SIG-M5 (cell line): Measurements from ENCODE around the gene ME3.

Experiments used
- DNase-seq: peaks from one replicate; lab custom pipeline; 2025; lab: John Stamatoyannopoulos, UW

ME3 gene

GRCh38 chr11:86460461-86461385 is 211.7 kb downstream of the ME3 start:
- DNase-seq = no peak

GRCh38 chr11:86459682-86460460 is 212.5 kb downstream of the ME3 start:
- no peak for DNase-seq

GRCh38 chr11:86459002-86459385 is 213.4 kb downstream of the ME3 start:
- no peak for DNase-seq

DNA sequence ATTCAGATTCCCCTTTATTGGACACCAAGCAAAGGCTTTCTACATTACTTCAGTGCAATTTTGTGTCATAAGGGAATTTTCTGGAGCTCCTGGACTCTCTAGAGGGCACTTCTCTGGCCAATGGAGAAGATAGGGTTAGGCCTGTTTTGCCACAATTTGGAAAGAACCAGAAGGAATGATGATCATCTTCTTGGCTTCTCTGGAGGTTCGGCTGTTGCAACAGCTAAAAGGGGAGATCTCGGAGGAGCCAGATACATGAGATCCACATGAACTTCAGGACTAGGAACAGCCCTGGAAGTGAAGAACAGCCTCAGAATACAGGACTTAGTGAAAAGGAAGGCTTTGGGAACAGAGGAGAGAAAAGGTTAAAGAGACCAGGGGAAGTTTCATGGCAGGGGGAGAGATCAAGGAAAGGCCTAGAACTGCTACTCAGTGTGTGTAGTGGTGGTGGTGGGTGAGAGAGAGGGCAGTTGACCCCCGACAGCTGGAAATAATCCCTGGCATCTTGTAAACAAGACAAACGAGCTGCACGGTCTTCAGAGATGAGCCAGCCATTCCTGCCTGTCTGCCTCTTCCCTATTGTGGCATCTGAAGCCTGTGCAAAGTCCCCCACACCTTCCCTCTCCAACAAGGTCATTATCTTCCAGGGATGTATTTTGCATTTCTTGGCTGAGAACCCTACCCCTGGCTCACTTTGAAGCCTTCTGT is 214.0 kb downstream of the ME3 start:
- DNase-seq = no peak

DNA sequence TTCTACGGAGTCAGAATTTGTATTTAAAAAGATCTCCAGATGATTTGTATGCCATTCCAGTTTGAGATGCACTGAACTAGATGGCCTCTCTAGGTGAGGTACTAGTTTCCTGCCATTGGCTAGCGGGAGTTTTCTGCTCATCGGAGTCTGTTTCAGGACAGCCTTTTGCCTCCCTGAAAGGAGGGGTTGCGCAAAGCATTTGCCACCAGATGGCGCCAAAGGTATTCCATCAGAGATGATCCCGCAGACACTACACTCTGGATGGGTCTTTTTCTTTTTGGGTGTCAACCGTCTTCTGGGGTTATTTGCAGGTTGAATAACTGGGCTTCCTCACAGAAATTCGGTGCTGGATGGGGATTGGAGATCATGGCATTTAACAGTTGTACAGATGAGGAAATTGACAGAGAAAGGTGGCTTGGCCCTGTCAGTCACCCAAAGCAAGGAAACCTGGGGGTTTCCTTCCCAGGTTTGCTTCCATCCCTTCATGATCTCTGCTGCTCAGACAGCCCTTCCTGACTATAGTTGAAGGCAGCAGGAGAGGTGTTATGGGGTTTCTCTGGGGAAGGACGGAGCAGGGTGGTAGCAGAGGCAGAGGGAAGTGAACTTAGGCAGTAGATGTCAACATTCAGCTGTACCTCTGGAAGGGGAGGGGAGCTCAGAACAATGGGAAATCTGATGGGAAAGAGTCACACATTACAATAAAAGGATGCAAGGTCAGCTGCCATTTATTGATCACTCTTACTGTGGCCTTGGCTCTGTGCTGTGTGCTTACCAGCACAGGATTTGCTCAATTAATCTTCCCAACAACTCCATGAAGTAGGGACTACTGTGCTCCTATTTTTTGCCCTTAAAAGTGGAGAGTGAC is 216.1 kb downstream of the ME3 start:
- no peak for DNase-seq

DNA sequence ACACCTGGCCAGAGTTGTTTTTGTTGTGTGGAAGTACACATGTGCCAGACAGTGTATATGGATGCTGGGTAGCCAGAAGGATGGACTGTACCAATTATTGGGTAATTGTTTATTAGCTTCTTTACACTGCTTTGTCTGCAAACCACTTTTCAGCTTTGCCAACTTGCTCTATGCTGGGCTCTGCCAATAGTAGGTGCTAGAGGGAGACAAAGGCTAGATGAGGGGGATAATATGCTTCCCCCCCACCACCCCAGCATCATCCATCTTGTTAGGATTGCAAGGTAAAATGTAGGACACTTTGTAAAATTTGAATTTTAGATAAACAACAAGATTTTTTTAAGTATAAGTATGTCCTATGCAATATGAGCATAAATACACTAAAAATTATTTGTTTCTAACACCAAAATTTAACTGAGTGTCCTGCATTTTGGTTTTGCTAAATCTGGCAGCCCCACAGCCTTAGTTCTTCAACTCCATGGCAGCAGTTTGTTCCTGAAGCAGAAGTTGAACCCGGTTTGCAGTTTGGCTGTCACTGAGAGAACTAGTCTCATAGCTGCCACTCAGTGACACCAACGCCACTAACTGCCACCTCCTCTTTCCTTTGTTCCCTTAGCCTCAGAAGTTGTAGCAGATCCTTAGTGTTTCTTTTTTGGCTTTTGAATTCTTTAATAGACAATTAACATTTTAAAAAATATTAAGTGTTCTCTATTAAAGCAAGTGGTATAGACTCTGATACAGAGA is 219.0 kb downstream of the ME3 start:
- no peak for DNase-seq

- DNase-seq = no peak
Observed at GRCh38 chr11:86449993-86450629, 222.3 kb downstream of the ME3 start.

GRCh38 chr11:86447763-86448480 is 224.5 kb downstream of the ME3 start:
- DNase-seq = no peak

DNA sequence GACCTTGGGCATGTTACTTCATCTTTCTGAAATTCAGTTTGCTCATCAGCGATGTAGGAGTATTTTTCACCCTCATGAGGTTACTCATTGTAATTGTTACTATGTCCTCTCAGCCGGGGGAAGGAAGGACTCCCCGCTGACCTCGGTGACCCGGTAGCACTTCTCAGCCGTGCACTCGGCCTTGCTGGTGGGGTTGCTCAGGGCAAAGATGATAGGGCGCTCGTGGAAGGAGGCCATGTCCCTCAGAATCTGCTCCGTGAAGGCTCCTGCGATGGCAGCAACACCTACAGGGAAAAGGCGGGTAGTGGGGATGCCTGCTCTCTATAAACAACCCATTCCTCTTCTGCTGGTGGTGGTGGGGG is 225.5 kb downstream of the ME3 start:
- DNase-seq = no peak

DNA sequence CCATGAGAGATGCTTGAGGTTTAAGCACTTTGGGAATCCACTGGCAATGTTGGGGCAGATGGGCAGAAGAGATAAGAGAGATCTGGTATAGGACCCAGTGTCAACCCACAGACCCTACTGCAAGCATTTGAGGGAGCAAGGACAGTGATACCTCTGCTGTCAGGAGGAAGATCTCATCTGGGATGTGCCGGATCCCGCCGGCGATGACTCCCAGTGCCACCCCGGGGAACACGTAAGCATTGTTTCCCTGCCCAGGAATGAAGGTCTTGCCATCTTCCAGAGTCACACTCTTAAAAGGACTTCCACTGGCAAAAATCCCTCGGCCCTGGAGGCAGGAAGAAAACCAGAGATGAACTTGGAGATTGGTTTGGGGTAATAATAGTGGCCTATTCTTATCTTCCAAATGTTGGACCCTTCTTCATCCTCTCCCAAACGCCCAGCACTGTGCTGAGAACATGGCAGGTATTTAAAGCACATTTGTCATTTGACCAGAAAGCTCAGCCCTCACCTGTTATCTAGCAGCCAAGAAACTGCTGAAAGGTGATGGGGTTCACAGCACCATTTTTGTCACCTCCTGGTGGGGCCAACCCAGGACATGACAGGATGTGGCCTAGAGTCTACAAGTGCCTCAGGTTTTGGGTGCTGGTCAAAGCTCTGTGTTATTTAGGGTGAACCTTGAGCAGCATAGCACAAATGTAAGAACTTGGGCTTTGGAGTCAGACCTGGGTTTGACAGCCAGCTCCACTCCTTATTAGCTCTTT is 226.1 kb downstream of the ME3 start:
- no peak for DNase-seq

DNA sequence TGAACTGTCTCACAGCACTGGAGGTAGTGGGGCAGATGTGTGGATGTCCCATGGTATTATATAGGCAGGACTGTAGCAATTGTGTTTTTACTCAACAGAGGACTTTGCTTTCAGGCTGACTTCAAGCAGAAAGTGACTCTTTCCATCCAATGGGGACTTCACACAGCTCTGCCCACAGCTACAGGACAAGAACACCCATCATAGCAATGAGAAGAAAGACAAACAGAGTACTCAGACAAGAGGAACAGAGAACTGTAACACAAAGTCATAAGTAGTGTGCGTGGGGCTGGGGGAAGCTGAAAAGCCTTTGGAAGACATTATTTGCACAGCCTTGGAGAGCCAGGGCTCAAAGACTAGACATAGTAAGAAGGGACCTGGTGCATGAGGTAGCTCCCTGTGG is 227.4 kb downstream of the ME3 start:
- no peak for DNase-seq

DNA sequence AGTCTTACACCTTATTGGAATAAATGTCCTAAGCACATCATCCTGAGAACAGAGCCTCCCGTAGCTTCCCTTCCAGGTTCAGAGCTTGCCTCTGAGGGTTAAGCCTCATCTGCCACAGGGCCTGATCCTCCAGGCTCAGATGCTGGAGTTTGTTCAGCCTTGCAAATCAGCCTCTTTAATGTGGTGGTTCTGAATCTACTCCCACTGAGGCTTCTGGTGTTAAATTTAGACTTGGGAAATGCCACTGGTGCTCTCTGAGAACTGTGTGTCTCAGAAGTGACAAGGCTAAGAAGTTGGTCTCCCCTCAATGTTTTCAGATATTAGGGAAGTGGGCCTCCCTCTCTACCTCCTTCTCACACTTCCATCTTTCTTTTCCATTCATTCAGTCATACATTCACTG is 229.0 kb downstream of the ME3 start:
- DNase-seq = no peak

DNA sequence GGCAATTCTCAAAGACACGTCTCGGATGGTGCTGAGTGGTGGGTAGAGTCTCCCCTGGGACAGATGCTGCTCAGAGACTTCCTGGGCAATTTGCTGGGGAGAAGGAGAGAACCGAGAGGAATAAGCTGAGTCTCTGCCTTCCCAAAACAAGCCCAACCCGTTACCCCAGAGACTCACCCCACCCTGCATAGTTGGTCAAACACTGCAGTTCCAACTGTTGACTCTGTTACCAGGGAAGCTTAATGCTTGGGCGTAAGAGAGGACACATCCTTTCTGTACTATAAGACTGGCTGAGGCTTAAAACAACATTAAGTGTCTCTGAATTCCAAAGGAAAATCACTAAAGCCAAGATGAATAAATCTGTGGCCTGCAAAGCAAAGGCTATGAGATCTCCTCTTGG is 229.6 kb downstream of the ME3 start:
- DNase-seq = no peak

GRCh38 chr11:86442420-86442819 is 230.0 kb downstream of the ME3 start:
- no peak for DNase-seq

GRCh38 chr11:86440843-86441242 is 231.6 kb downstream of the ME3 start:
- DNase-seq = no peak

- DNase-seq = no peak
Observed at GRCh38 chr11:86440305-86440716, 232.1 kb downstream of the ME3 start.

DNA sequence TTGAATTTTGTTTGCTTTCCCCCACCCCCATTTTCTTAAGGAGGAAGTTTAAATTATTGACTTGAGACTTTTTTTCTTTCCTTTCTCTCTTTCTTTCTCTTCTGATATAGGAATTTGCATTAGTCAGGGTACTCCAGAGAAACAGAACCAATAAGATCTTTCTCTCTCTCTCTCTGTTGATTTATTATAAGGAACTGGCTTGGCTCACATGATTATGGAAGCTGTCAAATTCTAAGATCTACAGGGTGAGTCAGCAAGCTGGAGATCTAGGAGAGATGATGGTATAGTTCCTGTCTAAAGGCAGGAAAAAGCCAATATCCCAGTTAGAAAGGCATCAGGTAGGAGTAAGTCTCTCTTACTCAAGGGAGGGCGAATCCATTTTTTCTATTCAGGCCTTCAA is 233.7 kb downstream of the ME3 start:
- no peak for DNase-seq

- no peak for DNase-seq
Observed at GRCh38 chr11:86435711-86436110, 236.7 kb downstream of the ME3 start.
